Heart left ventricle (tissue), 13 donors: ENCODE data around the gene SPEM3.

ENCODE experiments used
- CTCF ChIP-seq, 12 donors: fragments of 200-600 bp; sonication (generic) in 4 of 12; IDR thresholded peaks; one replicate each; pipeline versions ENCODE4 v1.5.0 to v1.8.0; 2018 to 2022; ENCODE audit warnings: antibody characterized with exemption in 12 of 12, mild to moderate bottlenecking in 5 of 12
- POLR2A ChIP-seq, 2 donors: fragments of 450-650 bp; IDR thresholded peaks; one replicate each; pipeline ENCODE4 v1.6.1; 2017; ENCODE audit warnings: antibody characterized with exemption in 2 of 2, mild to moderate bottlenecking in 2 of 2, moderate library complexity in 2 of 2
- donor health status: ischemic (EF 13 %, LVEDD 7.1; RV severe dilation, severe dysfunction).
- donor health status: DM: no; HTN: yes; CAD: no.
- donor health status: DM: no; HTN: no; CAD: no.
- donor health status: ischemic (EF 25% LVEDD 6.9; RV normal size, moderate dysfunction).
- donor health status: ischemic (EF 25% LVEDD 5.7; RV mildly dilated, moderate dysfunction).
- donor health status: ischemic (EF 35%, LVEDD 5.7; RV mildly dilated, moderate dysfunction).
- donor health status: nonischemic (EF 11% LVEDD 7.7; RV severe dilation, severe dysfunction).
- donor health status: DM: yes; HTN: yes; CAD: no.
- donor health status: PGD.
- donor health status: ischemic (EF 29% LVEDD 5.4; RV normal size, mild dysfunction).
- donor health status: nonischemic (EF 23%, LVEDD 6.1; RV moderate dilation, normal function).

- TF ChIP-seq POLR2A (IDR thresholded peaks at IDR 0.05) = no peak
- TF ChIP-seq CTCF (IDR thresholded peaks at IDR 0.05) = no peak
These were observed 21.0 kb upstream of the SPEM3 start, which contains the start of gene NLGN2 for GRCh38 chr17:7407485-7408251.
